Lower leg skin (tissue), 3 donors: ENCODE data around the gene FHL2.

Experiments used
- CTCF ChIP-seq, 3 donors: fragments of 450-650 bp; IDR thresholded peaks; one replicate each; pipeline ENCODE4 v1.5.1; 2016; ENCODE audit warnings: antibody characterized with exemption in 3 of 3, mild to moderate bottlenecking in 3 of 3, moderate library complexity in 2 of 3
- POLR2A ChIP-seq, 2 donors: fragments of 450-650 bp; IDR thresholded peaks; one replicate each; pipeline ENCODE4 v1.6.1; 2016 to 2017; ENCODE audit warnings: antibody characterized with exemption in 2 of 2, mild to moderate bottlenecking in 1 of 2, moderate library complexity in 1 of 2

GRCh38 chr2:105327690-105328089 lies 71.2 kb downstream of the FHL2 start:
- TF ChIP-seq CTCF (IDR thresholded peaks at IDR 0.05), result no peak
- no peak for TF ChIP-seq POLR2A (IDR thresholded peaks at IDR 0.05)
